ENCODE results near the gene RFTN1.

GRCh38 chr3:16460273-16460672, 53.2 kb downstream of the RFTN1 start:
- TF ChIP-seq, protein P1, sequence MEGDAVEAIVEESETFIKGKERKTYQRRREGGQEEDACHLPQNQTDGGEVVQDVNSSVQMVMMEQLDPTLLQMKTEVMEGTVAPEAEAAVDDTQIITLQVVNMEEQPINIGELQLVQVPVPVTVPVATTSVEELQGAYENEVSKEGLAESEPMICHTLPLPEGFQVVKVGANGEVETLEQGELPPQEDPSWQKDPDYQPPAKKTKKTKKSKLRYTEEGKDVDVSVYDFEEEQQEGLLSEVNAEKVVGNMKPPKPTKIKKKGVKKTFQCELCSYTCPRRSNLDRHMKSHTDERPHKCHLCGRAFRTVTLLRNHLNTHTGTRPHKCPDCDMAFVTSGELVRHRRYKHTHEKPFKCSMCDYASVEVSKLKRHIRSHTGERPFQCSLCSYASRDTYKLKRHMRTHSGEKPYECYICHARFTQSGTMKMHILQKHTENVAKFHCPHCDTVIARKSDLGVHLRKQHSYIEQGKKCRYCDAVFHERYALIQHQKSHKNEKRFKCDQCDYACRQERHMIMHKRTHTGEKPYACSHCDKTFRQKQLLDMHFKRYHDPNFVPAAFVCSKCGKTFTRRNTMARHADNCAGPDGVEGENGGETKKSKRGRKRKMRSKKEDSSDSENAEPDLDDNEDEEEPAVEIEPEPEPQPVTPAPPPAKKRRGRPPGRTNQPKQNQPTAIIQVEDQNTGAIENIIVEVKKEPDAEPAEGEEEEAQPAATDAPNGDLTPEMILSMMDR (conservative IDR thresholded peaks at IDR 0.05; ENCODE audit: low read length) = no peak
- no peak for TF ChIP-seq EZH2phosphoT487 (IDR thresholded peaks at IDR 0.05; ENCODE audit: borderline replicate concordance, low read depth, low read length)

Data from OCI-LY7 (cell line).